IMR-90 (cell line): ENCODE measurements around the gene KRR1. TPM values are rescaled to one million over a fixed set of nuclear protein-coding genes. Genes with fewer than 3 reads are reported as not detected.

Experiments
- ATAC-seq: fragments of 200-7000 bp; cut with Tn5 transposase; 2 replicates; pipeline ENCODE4 v1.9.1; 2020; ENCODE audit warnings: low read depth, mild to moderate bottlenecking, moderate library complexity
- BruUV-seq: library from RNA; stranded (reverse); fragments of 400-500 nt; replicated peaks from 2 replicates; lab custom pipeline; 2021; lab: Mats Ljungman, UMichigan
- CTCF ChIA-PET: fragments of 300-600 bp; formaldehyde crosslinking; extraction: SDS; loops from one replicate; lab custom pipeline; 2021; ENCODE audit warnings: antibody characterized with exemption; lab: Yijun Ruan, JAX
- POLR2A ChIA-PET: fragments of 300-600 bp; sonication (Branson Sonifier 250); formaldehyde crosslinking; loops from one replicate; lab custom pipeline; 2022; ENCODE audit warnings: antibody characterized with exemption; ENCODE audit not compliant: unreplicated experiment; lab: Charles Lee
- DNase-seq: peaks from one replicate; pipeline ENCODE4 v3.0.0; 2013
- H2AFZ ChIP-seq: replicated peaks from 2 replicates; pipeline ENCODE3; 2013; ENCODE audit warnings: low read length, mild to moderate bottlenecking; ENCODE audit not compliant: poor library complexity
- H2AK5ac ChIP-seq: 2 replicates; pipeline ENCODE4 v1.6.1; 2013; ENCODE audit warnings: low read depth, low read length, inconsistent platforms
- H2AK9ac ChIP-seq: replicated peaks from 2 replicates; pipeline ENCODE3; 2013; ENCODE audit warnings: mild to moderate bottlenecking, low read depth, low read length, moderate library complexity; ENCODE audit not compliant: poor library complexity
- H2BK120ac ChIP-seq: 2 replicates; pipeline ENCODE4 v1.6.1; 2013; ENCODE audit warnings: low read depth, low read length, inconsistent platforms
- H2BK15ac ChIP-seq: 3 replicates; pipeline ENCODE4 v1.6.1; 2013; ENCODE audit warnings: low read depth, low read length, inconsistent platforms
- H2BK20ac ChIP-seq: 2 replicates; pipeline ENCODE4 v1.6.1; 2013; ENCODE audit warnings: low read depth, mild to moderate bottlenecking, inconsistent platforms, low read length, moderate library complexity
- H2BK5ac ChIP-seq: 2 replicates; pipeline ENCODE4 v1.6.1; 2013; ENCODE audit warnings: mild to moderate bottlenecking, low read depth, low read length, inconsistent platforms; ENCODE audit not compliant: poor library complexity, severe bottlenecking
- H3K14ac ChIP-seq: replicated peaks from 2 replicates; pipeline ENCODE4 v1.6.1; 2013; ENCODE audit warnings: low read depth, low read length, inconsistent platforms
- H3K18ac ChIP-seq: 2 replicates; pipeline ENCODE4 v1.6.1; 2013; ENCODE audit warnings: low read depth, low read length, control low read depth
- H3K23ac ChIP-seq: 2 replicates; pipeline ENCODE4 v1.6.1; 2013; ENCODE audit warnings: low read depth, low read length, inconsistent platforms
- H3K27ac ChIP-seq: 2 replicates; pipeline ENCODE4 v1.5.1; 2013; ENCODE audit warnings: mild to moderate bottlenecking, control low read depth, low read length; ENCODE audit not compliant: insufficient read depth
- H3K27me3 ChIP-seq: 2 replicates; pipeline ENCODE4 v1.6.1; 2013; ENCODE audit warnings: low read length; ENCODE audit not compliant: control insufficient read depth, insufficient read depth
- H3K36me3 ChIP-seq: 2 replicates; pipeline ENCODE4 v1.6.1; 2013; ENCODE audit warnings: low read length, mixed read lengths; ENCODE audit not compliant: control insufficient read depth, insufficient read depth
- H3K4ac ChIP-seq: 2 replicates; pipeline ENCODE4 v1.6.1; 2013; ENCODE audit warnings: low read depth, low read length, inconsistent platforms
- H3K4me1 ChIP-seq: 2 replicates; pipeline ENCODE4 v1.6.1; 2013; ENCODE audit warnings: low read length, mixed read lengths; ENCODE audit not compliant: control insufficient read depth, insufficient read depth
- H3K4me2 ChIP-seq: 2 replicates; pipeline ENCODE4 v1.6.1; 2013; ENCODE audit warnings: low read depth, mild to moderate bottlenecking, control low read depth, low read length, moderate library complexity
- H3K4me3 ChIP-seq: 2 replicates; pipeline ENCODE4 v1.5.1; 2013; ENCODE audit warnings: low read depth, mild to moderate bottlenecking, control low read depth, low read length, moderate library complexity; ENCODE audit not compliant: insufficient read depth
- H3K56ac ChIP-seq: 2 replicates; pipeline ENCODE4 v1.6.1; 2013; ENCODE audit warnings: low read length, inconsistent platforms; ENCODE audit not compliant: insufficient read depth; ENCODE audit errors: extremely low read depth
- H3K79me1 ChIP-seq, 2 experiments: 2 replicates each; pipeline ENCODE4 v1.6.1; 2013; ENCODE audit warnings: low read length in 2 of 2, inconsistent platforms in 1 of 2, low read depth in 1 of 2
- H3K9ac ChIP-seq: 2 replicates; pipeline ENCODE4 v1.6.1; 2013; ENCODE audit warnings: low read depth, low read length, control low read depth
- H3K9me1 ChIP-seq: 2 replicates; pipeline ENCODE4 v1.6.1; 2013; ENCODE audit warnings: low read length, inconsistent platforms; ENCODE audit not compliant: insufficient read depth
- H3K9me3 ChIP-seq: 2 replicates; pipeline ENCODE4 v1.6.1; 2013; ENCODE audit warnings: low read length; ENCODE audit not compliant: control insufficient read depth, insufficient read depth
- H4K20me1 ChIP-seq: 2 replicates; pipeline ENCODE4 v1.6.1; 2013; ENCODE audit warnings: low read length, inconsistent platforms; ENCODE audit not compliant: insufficient read depth
- H4K5ac ChIP-seq: 2 replicates; pipeline ENCODE4 v1.6.1; 2013; ENCODE audit warnings: mild to moderate bottlenecking, low read depth, low read length, control low read depth
- H4K8ac ChIP-seq, 2 experiments: 2 replicates each; pipeline ENCODE4 v1.6.1; 2013; ENCODE audit warnings: low read depth in 2 of 2, low read length in 2 of 2, control low read depth in 1 of 2, inconsistent platforms in 1 of 2
- H4K91ac ChIP-seq: 2 replicates; pipeline ENCODE4 v1.6.1; 2013; ENCODE audit warnings: low read depth, low read length, inconsistent platforms; ENCODE audit not compliant: insufficient read depth
- CEBPB ChIP-seq: IDR thresholded peaks from 2 replicates; pipeline ENCODE4 v1.6.1; 2012; ENCODE audit warnings: low read depth, low read length, improper control_type of control experiment
- CHD1 ChIP-seq: IDR thresholded peaks from 2 replicates; pipeline ENCODE4 v1.6.1; 2012; ENCODE audit warnings: low read depth, low read length, improper control_type of control experiment
- RFX5 ChIP-seq: IDR thresholded peaks from 2 replicates; pipeline ENCODE4 v1.8.0; 2012; ENCODE audit warnings: low read depth, mild to moderate bottlenecking, low read length, moderate library complexity
- SMC3 ChIP-seq: fragments of 150-350 bp; IDR thresholded peaks from 2 replicates; pipeline ENCODE4 v1.6.1; 2016; ENCODE audit warnings: low read depth, mild to moderate bottlenecking, antibody characterized with exemption, low read length, moderate library complexity
- USF2 ChIP-seq: fragments of 150-350 bp; IDR thresholded peaks from 2 replicates; pipeline ENCODE4 v1.6.1; 2017; ENCODE audit warnings: mild to moderate bottlenecking, antibody characterized with exemption, low read length, low read depth
- WGBS, 2 experiments: methylation state at CpG; one replicate each; pipeline versions ENCODE4 v1.1.5 to v1.1.7; 2013; ENCODE audit warnings: missing lambda C conversion rate in 2 of 2; ENCODE audit not compliant: insufficient read length in 1 of 2; ENCODE audit errors: extremely low coverage in 2 of 2; 5-methylcytosine and 5-hydroxymethylcytosine counted together
- dilution Hi-C: fragments of 300-500 bp; cut with HindIII; formaldehyde crosslinking; loops from one replicate; pipeline ENCODE4 v1.14.3; 2018; ENCODE audit warnings: low sequenced_read_pairs; ENCODE audit not compliant: unreplicated experiment
- in situ Hi-C: fragments of 300-500 bp; cut with MboI; formaldehyde crosslinking; loops from 3 replicates; pipeline ENCODE4 v1.14.3; 2019; ENCODE audit warnings: low sequenced_read_pairs, inconsistent platforms, mixed read lengths
- intact Hi-C: fragments of 100-400 bp; cut with micrococcal nuclease; formaldehyde crosslinking; loops from 2 replicates; pipeline ENCODE4 v1.10.0; 2022
- polyA plus RNA-seq, 3 experiments: library from polyadenylated mRNA; depleted of rRNA; stranded (reverse); fragments of >200 nt; gene quantifications; 2 replicates each; pipeline ENCODE4 v1.2.3, GENCODE V29; 2012; ENCODE audit warnings: low replicate concordance in 1 of 3
- total RNA-seq: library from RNA; depleted of rRNA; stranded (reverse); fragments of >200 nt; gene quantifications from 2 replicates; pipeline ENCODE4 v1.2.3, GENCODE V29; 2012

KRR1 gene
- total and polyA plus RNA-seq, 2 of the 4 experiments (the other 2 are of a cell fraction): 18.3 to 31.4 TPM

- H4K5ac ChIP-seq: peak overlapping the region; percentile 83; the same call in 1 of the 2 replicates
- H3K27ac ChIP-seq: peak overlapping the region; percentile 82; the same call in 1 of the 2 replicates
- in situ Hi-C loops: no loop called here
- no peaks in the 10 kb centered on the region for H3K79me1 ChIP-seq
- peak overlapping the region; percentile 81 for H2BK120ac ChIP-seq
- no peak for DNase-seq
- H2AK5ac ChIP-seq: peak overlapping the region; percentile 79
- peak overlapping the region in 1 of 2 experiments; percentile 69; a peak in 1 of 4 replicates for H4K8ac ChIP-seq
- peak overlapping the region; percentile 63 for H4K91ac ChIP-seq
- no peak overlapping the region for H2AFZ ChIP-seq
- CTCF ChIA-PET: no interaction called here
- H3K18ac ChIP-seq: peak overlapping the region; percentile 92
- peak overlapping the region; percentile 37; the same call in 1 of the 3 replicates for H2BK15ac ChIP-seq
- no peaks in the 10 kb centered on the region for H4K20me1 ChIP-seq
- no peak overlapping the region for H3K56ac ChIP-seq
- ATAC-seq: no peak
- no CpG with 5 or more reads among the region's 1 CpG for WGBS, 2 experiments
- dilution Hi-C loops: no loop called here
- peaks cover 20% of the 10 kb centered on the region for H3K4me1 ChIP-seq
- no TSS peak for BruUV-seq
- no peak overlapping the region for H2BK5ac ChIP-seq
- peak overlapping the region; percentile 90 for H3K4ac ChIP-seq
- no peak overlapping the region for H3K4me3 ChIP-seq
- peaks cover 12% of the 10 kb centered on the region; the same call in 1 of the 2 replicates for H3K9me1 ChIP-seq
- POLR2A ChIA-PET: no interaction called here
- intact Hi-C loops: no loop called here
- peak; percentile 49; the same call in 1 of the 2 replicates for TF ChIP-seq CEBPB
- no peak for TF ChIP-seq RFX5
- no peak for TF ChIP-seq SMC3
- no peak for TF ChIP-seq CHD1
- no peak for TF ChIP-seq USF2
- H3K9ac ChIP-seq: peak overlapping the region; percentile 42; the same call in 1 of the 2 replicates
- 0 out of 2 replicates have a peak overlapping the region, but pooled peaks have one; percentile 22 for H3K23ac ChIP-seq
- H3K14ac ChIP-seq: peak overlapping the region; percentile 47
- H2BK20ac ChIP-seq: peak overlapping the region; percentile 95
- H3K9me3 ChIP-seq: no peaks in the 10 kb centered on the region
- H3K4me2 ChIP-seq: peak overlapping the region; percentile 32; the same call in 1 of the 2 replicates
- no peaks in the 10 kb centered on the region for H3K36me3 ChIP-seq
- no peaks in the 10 kb centered on the region for H3K27me3 ChIP-seq
- no peak overlapping the region for H2AK9ac ChIP-seq
These were observed 43.1 kb upstream of the KRR1 start for GRCh38 chr12:75554556-75554880.
